GM23338 (cell line): Measurements from ENCODE around the gene CTTN. TPM values are rescaled to one million over a fixed set of nuclear protein-coding genes. Genes with fewer than 3 reads are reported as not detected.

Experiments used
- ATAC-seq: fragments of 200-7000 bp; cut with Tn5 transposase; 3 replicates; pipeline ENCODE4 v1.9.1; 2020
- DNase-seq: peaks from one replicate; pipeline ENCODE4 v3.0.0-alpha.2; 2015; ENCODE audit warnings: low spot score
- H2AFZ ChIP-seq: fragments of 200-600 bp; sonication (generic); 2 replicates; pipeline ENCODE4 v1.8.0; 2016; ENCODE audit warnings: antibody characterized with exemption, mild to moderate bottlenecking, moderate library complexity
- H3F3A ChIP-seq: fragments of 200-600 bp; sonication (generic); replicated peaks from 2 replicates; pipeline ENCODE4 v1.8.0; 2017; ENCODE audit warnings: antibody characterized with exemption, mixed run types, low read depth
- H3K27ac ChIP-seq: fragments of 200-600 bp; sonication (generic); 2 replicates; pipeline ENCODE4 v1.6.1; 2016; ENCODE audit warnings: low read depth
- H3K27me3 ChIP-seq: fragments of 200-600 bp; sonication (generic); 2 replicates; pipeline ENCODE4 v1.8.0; 2016; ENCODE audit warnings: mild to moderate bottlenecking, mixed run types, moderate library complexity; ENCODE audit not compliant: insufficient read depth
- H3K36me3 ChIP-seq: fragments of 200-600 bp; sonication (generic); 2 replicates; pipeline ENCODE4 v1.8.0; 2016; ENCODE audit warnings: mild to moderate bottlenecking; ENCODE audit not compliant: insufficient read depth
- H3K4me1 ChIP-seq: fragments of 200-600 bp; sonication (generic); 2 replicates; pipeline ENCODE4 v1.8.0; 2016; ENCODE audit warnings: mild to moderate bottlenecking, moderate library complexity; ENCODE audit not compliant: insufficient read depth
- H3K4me2 ChIP-seq: fragments of 200-600 bp; sonication (generic); 2 replicates; pipeline ENCODE4 v1.7.1; 2017; ENCODE audit warnings: mixed run types
- H3K4me3 ChIP-seq: fragments of 200-600 bp; sonication (generic); 2 replicates; pipeline ENCODE4 v1.6.1; 2016; ENCODE audit warnings: mixed run types
- H3K79me2 ChIP-seq: fragments of 200-600 bp; sonication (generic); replicated peaks from 2 replicates; pipeline ENCODE4 v1.8.0; 2017; ENCODE audit warnings: mild to moderate bottlenecking; ENCODE audit not compliant: insufficient read depth
- H3K9me2 ChIP-seq: fragments of 200-600 bp; sonication (generic); 2 replicates; pipeline ENCODE4 v1.8.0; 2017; ENCODE audit not compliant: insufficient read depth
- H4K20me1 ChIP-seq: fragments of 200-600 bp; sonication (generic); replicated peaks from 2 replicates; pipeline ENCODE4 v1.8.0; 2017; ENCODE audit warnings: mild to moderate bottlenecking; ENCODE audit not compliant: insufficient read depth
- H3K27ac Mint-ChIP-seq: 2 replicates; pipeline ENCODE4 v1.8.0; 2020; ENCODE audit warnings: inconsistent platforms, mild to moderate bottlenecking, moderate library complexity, mixed read lengths
- H3K27me3 Mint-ChIP-seq: 3 replicates; pipeline ENCODE4 v1.8.0; 2022; ENCODE audit warnings: low read depth, mild to moderate bottlenecking, moderate library complexity, mixed read lengths, inconsistent platforms; ENCODE audit not compliant: insufficient read depth, poor library complexity
- H3K36me3 Mint-ChIP-seq: 3 replicates; pipeline ENCODE4 v1.8.0; 2021; ENCODE audit warnings: low read depth, mild to moderate bottlenecking, inconsistent platforms, moderate library complexity, mixed read lengths
- H3K4me1 Mint-ChIP-seq: 3 replicates; pipeline ENCODE4 v1.8.0; 2020; ENCODE audit warnings: mild to moderate bottlenecking, inconsistent platforms, mixed read lengths
- H3K4me3 Mint-ChIP-seq: 3 replicates; pipeline ENCODE4 v1.8.0; 2021; ENCODE audit warnings: moderate library complexity, mild to moderate bottlenecking, inconsistent platforms, mixed read lengths
- H3K9me3 Mint-ChIP-seq: 3 replicates; pipeline ENCODE4 v1.8.0; 2020; ENCODE audit warnings: moderate library complexity, mild to moderate bottlenecking, inconsistent platforms, mixed read lengths
- CREB1 ChIP-seq: fragments of 250-450 bp; sonication (Bioruptor Pico); IDR thresholded peaks from 2 replicates; pipeline ENCODE4 v1.5.0; 2020; ENCODE audit warnings: low read depth, mild to moderate bottlenecking, moderate library complexity
- EZH2 ChIP-seq: fragments of 200-600 bp; sonication (generic); IDR thresholded peaks from one replicate; pipeline ENCODE4 v1.8.0; 2017; ENCODE audit warnings: antibody characterized with exemption, mild to moderate bottlenecking, low read depth; ENCODE audit not compliant: unreplicated experiment
- EZH2phosphoT487 ChIP-seq: fragments of 200-600 bp; sonication (generic); IDR thresholded peaks from one replicate; pipeline ENCODE4 v1.8.1; 2018; ENCODE audit warnings: antibody characterized with exemption; ENCODE audit not compliant: unreplicated experiment
- JUNB ChIP-seq: IDR thresholded peaks from one replicate; pipeline ENCODE4 v1.6.1; 2016; ENCODE audit warnings: antibody characterized with exemption; ENCODE audit not compliant: unreplicated experiment
- POLR2AphosphoS5 ChIP-seq: IDR thresholded peaks from 2 replicates; pipeline ENCODE4 v1.6.1; 2016; ENCODE audit warnings: antibody characterized with exemption, low read depth
- STAT1 ChIP-seq: IDR thresholded peaks from one replicate; pipeline ENCODE4 v1.6.1; 2016; ENCODE audit warnings: antibody characterized with exemption; ENCODE audit not compliant: unreplicated experiment
- ZNF114 ChIP-seq: fragments of 250-450 bp; sonication (Bioruptor Pico); IDR thresholded peaks from 2 replicates; pipeline ENCODE4 v1.5.0; 2020; ENCODE audit warnings: mild to moderate bottlenecking, moderate library complexity
- ZNF331 ChIP-seq: fragments of 250-450 bp; sonication (Bioruptor Pico); IDR thresholded peaks from 2 replicates; pipeline ENCODE4 v1.5.0; 2020; ENCODE audit warnings: low read depth, mild to moderate bottlenecking, moderate library complexity
- polyA plus RNA-seq: library from polyadenylated mRNA; unstranded; fragments of >200 nt; fragmentation: Nextera tagmentation; extraction: Ambion mirVana; gene quantifications from 2 replicates; pipeline ENCODE4 v1.2.1, GENCODE V29; 2016
- total RNA-seq: library from RNA; depleted of rRNA; stranded (reverse); fragments of >200 nt; shearing (Covaris generic); gene quantifications from 2 replicates; pipeline ENCODE4 v1.2.3, GENCODE V29; 2014
- TF ChIP-seq, protein P1 (sequence below): fragments of 250-450 bp; sonication (Bioruptor Pico); IDR thresholded peaks from 2 replicates; pipeline ENCODE4 v1.5.0; 2020; ENCODE audit warnings: mild to moderate bottlenecking, moderate library complexity
- TF ChIP-seq, protein P2 (sequence below): IDR thresholded peaks from one replicate; pipeline ENCODE4 v1.6.1; 2018; ENCODE audit warnings: antibody characterized with exemption; ENCODE audit not compliant: unreplicated experiment
- TF ChIP-seq, protein P3 (sequence below), 2 experiments: fragments of 200-600 bp in 1 of 2; sonication (generic) in 1 of 2; conservative IDR thresholded peaks; 2 replicates each; pipeline versions ENCODE4 v1.5.1 to v1.6.1; 2016 to 2017; ENCODE audit warnings: antibody characterized with exemption in 2 of 2, low read depth in 2 of 2, mild to moderate bottlenecking in 2 of 2, moderate library complexity in 1 of 2

Gene CTTN
- total and polyA plus RNA-seq, 2 experiments from 2014 or later: 163 to 343 TPM

DNA sequence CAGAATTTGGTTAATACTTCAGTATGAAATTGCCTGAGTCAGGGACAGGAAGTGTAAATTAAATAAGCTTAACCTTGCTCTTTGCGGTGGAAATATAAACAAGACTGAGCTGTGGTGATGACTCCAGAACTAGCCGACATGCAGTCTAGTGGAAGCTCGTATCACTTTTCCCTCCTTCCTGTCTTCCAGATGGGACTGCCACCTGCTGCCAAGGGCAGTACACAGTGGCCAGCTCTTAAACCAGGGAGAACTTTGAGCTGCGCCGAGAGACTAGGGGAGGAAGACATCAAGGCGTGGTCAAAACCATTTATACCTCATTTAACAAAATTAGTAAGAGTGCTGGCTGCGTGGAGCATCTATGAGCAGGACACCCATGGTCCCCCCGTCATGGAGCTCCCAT is 31.3 kb upstream of the CTTN start (continued):
- TF ChIP-seq, protein P1, sequence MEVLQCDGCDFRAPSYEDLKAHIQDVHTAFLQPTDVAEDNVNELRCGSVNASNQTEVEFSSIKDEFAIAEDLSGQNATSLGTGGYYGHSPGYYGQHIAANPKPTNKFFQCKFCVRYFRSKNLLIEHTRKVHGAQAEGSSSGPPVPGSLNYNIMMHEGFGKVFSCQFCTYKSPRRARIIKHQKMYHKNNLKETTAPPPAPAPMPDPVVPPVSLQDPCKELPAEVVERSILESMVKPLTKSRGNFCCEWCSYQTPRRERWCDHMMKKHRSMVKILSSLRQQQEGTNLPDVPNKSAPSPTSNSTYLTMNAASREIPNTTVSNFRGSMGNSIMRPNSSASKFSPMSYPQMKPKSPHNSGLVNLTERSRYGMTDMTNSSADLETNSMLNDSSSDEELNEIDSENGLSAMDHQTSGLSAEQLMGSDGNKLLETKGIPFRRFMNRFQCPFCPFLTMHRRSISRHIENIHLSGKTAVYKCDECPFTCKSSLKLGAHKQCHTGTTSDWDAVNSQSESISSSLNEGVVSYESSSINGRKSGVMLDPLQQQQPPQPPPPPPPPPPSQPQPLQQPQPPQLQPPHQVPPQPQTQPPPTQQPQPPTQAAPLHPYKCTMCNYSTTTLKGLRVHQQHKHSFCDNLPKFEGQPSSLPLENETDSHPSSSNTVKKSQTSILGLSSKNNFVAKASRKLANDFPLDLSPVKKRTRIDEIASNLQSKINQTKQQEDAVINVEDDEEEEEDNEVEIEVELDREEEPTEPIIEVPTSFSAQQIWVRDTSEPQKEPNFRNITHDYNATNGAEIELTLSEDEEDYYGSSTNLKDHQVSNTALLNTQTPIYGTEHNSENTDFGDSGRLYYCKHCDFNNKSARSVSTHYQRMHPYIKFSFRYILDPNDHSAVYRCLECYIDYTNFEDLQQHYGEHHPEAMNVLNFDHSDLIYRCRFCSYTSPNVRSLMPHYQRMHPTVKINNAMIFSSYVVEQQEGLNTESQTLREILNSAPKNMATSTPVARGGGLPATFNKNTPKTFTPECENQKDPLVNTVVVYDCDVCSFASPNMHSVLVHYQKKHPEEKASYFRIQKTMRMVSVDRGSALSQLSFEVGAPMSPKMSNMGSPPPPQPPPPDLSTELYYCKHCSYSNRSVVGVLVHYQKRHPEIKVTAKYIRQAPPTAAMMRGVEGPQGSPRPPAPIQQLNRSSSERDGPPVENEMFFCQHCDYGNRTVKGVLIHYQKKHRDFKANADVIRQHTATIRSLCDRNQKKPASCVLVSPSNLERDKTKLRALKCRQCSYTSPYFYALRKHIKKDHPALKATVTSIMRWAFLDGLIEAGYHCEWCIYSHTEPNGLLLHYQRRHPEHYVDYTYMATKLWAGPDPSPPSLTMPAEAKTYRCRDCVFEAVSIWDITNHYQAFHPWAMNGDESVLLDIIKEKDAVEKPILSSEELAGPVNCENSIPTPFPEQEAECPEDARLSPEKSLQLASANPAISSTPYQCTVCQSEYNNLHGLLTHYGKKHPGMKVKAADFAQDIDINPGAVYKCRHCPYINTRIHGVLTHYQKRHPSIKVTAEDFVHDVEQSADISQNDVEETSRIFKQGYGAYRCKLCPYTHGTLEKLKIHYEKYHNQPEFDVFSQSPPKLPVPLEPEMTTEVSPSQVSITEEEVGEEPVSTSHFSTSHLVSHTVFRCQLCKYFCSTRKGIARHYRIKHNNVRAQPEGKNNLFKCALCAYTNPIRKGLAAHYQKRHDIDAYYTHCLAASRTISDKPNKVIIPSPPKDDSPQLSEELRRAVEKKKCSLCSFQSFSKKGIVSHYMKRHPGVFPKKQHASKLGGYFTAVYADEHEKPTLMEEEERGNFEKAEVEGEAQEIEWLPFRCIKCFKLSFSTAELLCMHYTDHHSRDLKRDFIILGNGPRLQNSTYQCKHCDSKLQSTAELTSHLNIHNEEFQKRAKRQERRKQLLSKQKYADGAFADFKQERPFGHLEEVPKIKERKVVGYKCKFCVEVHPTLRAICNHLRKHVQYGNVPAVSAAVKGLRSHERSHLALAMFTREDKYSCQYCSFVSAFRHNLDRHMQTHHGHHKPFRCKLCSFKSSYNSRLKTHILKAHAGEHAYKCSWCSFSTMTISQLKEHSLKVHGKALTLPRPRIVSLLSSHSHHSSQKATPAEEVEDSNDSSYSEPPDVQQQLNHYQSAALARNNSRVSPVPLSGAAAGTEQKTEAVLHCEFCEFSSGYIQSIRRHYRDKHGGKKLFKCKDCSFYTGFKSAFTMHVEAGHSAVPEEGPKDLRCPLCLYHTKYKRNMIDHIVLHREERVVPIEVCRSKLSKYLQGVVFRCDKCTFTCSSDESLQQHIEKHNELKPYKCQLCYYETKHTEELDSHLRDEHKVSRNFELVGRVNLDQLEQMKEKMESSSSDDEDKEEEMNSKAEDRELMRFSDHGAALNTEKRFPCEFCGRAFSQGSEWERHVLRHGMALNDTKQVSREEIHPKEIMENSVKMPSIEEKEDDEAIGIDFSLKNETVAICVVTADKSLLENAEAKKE (CRISPR knock-in tag): no peak
- TF ChIP-seq POLR2AphosphoS5 (no peak), STAT1 (no peak)

DNA sequence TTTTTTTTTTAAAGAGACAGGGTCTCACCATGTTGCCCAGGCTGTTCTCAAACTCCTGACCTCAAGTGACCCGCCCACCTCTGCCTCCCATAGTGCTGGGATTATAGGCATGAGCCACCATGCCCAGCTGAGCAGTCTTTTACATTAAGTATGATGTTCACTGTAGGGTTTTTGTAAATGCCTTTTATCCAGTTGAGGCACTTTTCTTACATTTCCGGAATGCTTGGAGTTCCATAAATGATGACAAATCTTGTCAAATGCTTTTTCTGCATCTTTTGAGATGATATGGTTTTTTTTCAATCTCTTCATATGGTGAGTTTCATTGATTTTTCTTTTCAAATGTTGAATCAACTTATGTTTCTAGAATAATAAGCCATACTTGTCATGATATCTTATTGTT is 29.4 kb upstream of the CTTN start:
- H3K4me1 ChIP-seq: no peaks in the 10 kb centered on the region
- Mint-ChIP-seq H3K27ac (no peak overlapping the region), H3K9me3 (no peaks in the 10 kb centered on the region; the same call in 2 of the 3 replicates), H3K4me3 (no peak overlapping the region), H3K36me3 (peaks cover 49% of the 10 kb centered on the region), H3K27me3 (peaks cover 2% of the 10 kb centered on the region), H3K4me1 (no peaks in the 10 kb centered on the region)
- H3K79me2 ChIP-seq: peaks cover 14% of the 10 kb centered on the region
- no peak overlapping the region for H3K4me3 ChIP-seq
- peaks cover 25% of the 10 kb centered on the region for H3K36me3 ChIP-seq
- no peak overlapping the region for H3K27ac ChIP-seq
- peaks cover 3% of the 10 kb centered on the region; the same call in 1 of the 2 replicates for H4K20me1 ChIP-seq
- no peak overlapping the region for H2AFZ ChIP-seq
- no peaks in the 10 kb centered on the region for H3K27me3 ChIP-seq
- DNase-seq: no peak
- H3K9me2 ChIP-seq: no peaks in the 10 kb centered on the region
- H3K4me2 ChIP-seq: no peak overlapping the region
- no peaks in the 10 kb centered on the region for H3F3A ChIP-seq
- no peak for ATAC-seq
- TF ChIP-seq STAT1 (no peak), EZH2phosphoT487 (no peak), JUNB (no peak), POLR2AphosphoS5 (no peak), ZNF331 (CRISPR knock-in tag) (no peak), EZH2 (no peak), CREB1 (no peak), ZNF114 (no peak)
- TF ChIP-seq, protein P2, sequence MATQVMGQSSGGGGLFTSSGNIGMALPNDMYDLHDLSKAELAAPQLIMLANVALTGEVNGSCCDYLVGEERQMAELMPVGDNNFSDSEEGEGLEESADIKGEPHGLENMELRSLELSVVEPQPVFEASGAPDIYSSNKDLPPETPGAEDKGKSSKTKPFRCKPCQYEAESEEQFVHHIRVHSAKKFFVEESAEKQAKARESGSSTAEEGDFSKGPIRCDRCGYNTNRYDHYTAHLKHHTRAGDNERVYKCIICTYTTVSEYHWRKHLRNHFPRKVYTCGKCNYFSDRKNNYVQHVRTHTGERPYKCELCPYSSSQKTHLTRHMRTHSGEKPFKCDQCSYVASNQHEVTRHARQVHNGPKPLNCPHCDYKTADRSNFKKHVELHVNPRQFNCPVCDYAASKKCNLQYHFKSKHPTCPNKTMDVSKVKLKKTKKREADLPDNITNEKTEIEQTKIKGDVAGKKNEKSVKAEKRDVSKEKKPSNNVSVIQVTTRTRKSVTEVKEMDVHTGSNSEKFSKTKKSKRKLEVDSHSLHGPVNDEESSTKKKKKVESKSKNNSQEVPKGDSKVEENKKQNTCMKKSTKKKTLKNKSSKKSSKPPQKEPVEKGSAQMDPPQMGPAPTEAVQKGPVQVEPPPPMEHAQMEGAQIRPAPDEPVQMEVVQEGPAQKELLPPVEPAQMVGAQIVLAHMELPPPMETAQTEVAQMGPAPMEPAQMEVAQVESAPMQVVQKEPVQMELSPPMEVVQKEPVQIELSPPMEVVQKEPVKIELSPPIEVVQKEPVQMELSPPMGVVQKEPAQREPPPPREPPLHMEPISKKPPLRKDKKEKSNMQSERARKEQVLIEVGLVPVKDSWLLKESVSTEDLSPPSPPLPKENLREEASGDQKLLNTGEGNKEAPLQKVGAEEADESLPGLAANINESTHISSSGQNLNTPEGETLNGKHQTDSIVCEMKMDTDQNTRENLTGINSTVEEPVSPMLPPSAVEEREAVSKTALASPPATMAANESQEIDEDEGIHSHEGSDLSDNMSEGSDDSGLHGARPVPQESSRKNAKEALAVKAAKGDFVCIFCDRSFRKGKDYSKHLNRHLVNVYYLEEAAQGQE: no peak
- TF ChIP-seq, protein P3, sequence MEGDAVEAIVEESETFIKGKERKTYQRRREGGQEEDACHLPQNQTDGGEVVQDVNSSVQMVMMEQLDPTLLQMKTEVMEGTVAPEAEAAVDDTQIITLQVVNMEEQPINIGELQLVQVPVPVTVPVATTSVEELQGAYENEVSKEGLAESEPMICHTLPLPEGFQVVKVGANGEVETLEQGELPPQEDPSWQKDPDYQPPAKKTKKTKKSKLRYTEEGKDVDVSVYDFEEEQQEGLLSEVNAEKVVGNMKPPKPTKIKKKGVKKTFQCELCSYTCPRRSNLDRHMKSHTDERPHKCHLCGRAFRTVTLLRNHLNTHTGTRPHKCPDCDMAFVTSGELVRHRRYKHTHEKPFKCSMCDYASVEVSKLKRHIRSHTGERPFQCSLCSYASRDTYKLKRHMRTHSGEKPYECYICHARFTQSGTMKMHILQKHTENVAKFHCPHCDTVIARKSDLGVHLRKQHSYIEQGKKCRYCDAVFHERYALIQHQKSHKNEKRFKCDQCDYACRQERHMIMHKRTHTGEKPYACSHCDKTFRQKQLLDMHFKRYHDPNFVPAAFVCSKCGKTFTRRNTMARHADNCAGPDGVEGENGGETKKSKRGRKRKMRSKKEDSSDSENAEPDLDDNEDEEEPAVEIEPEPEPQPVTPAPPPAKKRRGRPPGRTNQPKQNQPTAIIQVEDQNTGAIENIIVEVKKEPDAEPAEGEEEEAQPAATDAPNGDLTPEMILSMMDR (conservative IDR thresholded peaks at IDR 0.05; ENCODE audit: low read depth in 2 of 2): no peak
